GM04503 (cell line): ENCODE data around the gene ACP1.
A peak's percentile ranks its signal among the peaks of the same experiment; 100 is the strongest.

Source experiments
- DNase-seq: peaks from one replicate; pipeline ENCODE4 v3.0.0-alpha.2; 2012; ENCODE audit warnings: low read depth

The ACP1 gene

GRCh38 chr2:264493-265468 is at the start of gene ACP1:
Gene ACP1 (plus strand): TSS chr2:264947. CDS start chr2:264965, 18 bp downstream.
- DNase-seq = peak; percentile 57

- no peak for DNase-seq
These were observed 48.7 kb upstream of the ACP1 start for GRCh38 chr2:216068-216467.

GRCh38 chr2:223451-223850 is 41.3 kb upstream of the ACP1 start:
- DNase-seq = no peak

GRCh38 chr2:223971-224760 is 40.6 kb upstream of the ACP1 start:
- DNase-seq = no peak

- DNase-seq = no peak
These were observed 36.6 kb upstream of the ACP1 start for GRCh38 chr2:228115-228514.

GRCh38 chr2:228518-229278 is 36.0 kb upstream of the ACP1 start:
- no peak for DNase-seq

- DNase-seq = no peak
These were observed 33.1 kb upstream of the ACP1 start for GRCh38 chr2:231521-232185.

- no peak for DNase-seq
These were observed 31.7 kb upstream of the ACP1 start for GRCh38 chr2:233030-233429.

GRCh38 chr2:234421-234820 is 30.3 kb upstream of the ACP1 start:
- DNase-seq = no peak

- DNase-seq = no peak
These were observed 27.7 kb upstream of the ACP1 start for GRCh38 chr2:236993-237539.

GRCh38 chr2:237878-238277 is 26.9 kb upstream of the ACP1 start:
- no peak for DNase-seq

- DNase-seq = no peak
These were observed 26.3 kb upstream of the ACP1 start for GRCh38 chr2:238431-238830.

GRCh38 chr2:238869-239268 is 25.9 kb upstream of the ACP1 start:
- no peak for DNase-seq

- no peak for DNase-seq
These were observed 20.2 kb upstream of the ACP1 start for GRCh38 chr2:244547-244946.

GRCh38 chr2:246489-247144 is 18.1 kb upstream of the ACP1 start:
- peak; percentile 26 for DNase-seq

GRCh38 chr2:248724-249123 is 16.0 kb upstream of the ACP1 start:
- no peak for DNase-seq

- DNase-seq = no peak
These were observed 15.2 kb upstream of the ACP1 start for GRCh38 chr2:249538-250042.

GRCh38 chr2:252001-252602 is 12.6 kb upstream of the ACP1 start:
- DNase-seq = no peak

GRCh38 chr2:253202-253638 is 11.5 kb upstream of the ACP1 start:
- DNase-seq = no peak

GRCh38 chr2:254241-254640 is 10.5 kb upstream of the ACP1 start:
- no peak for DNase-seq
